GM19452 (cell line): ENCODE measurements around the gene RFT1.
"Not testable (repeated sequence)": the region's sequence is repeated elsewhere in the genome, so short reads cannot be mapped to it uniquely, and the experiment has no call there.

ENCODE experiments used
- ATAC-seq: cut with Tn5 transposase; IDR thresholded peaks from one replicate; pipeline ENCODE4 v1.9.1; 2021; ENCODE audit not compliant: unreplicated experiment

Gene RFT1

DNA sequence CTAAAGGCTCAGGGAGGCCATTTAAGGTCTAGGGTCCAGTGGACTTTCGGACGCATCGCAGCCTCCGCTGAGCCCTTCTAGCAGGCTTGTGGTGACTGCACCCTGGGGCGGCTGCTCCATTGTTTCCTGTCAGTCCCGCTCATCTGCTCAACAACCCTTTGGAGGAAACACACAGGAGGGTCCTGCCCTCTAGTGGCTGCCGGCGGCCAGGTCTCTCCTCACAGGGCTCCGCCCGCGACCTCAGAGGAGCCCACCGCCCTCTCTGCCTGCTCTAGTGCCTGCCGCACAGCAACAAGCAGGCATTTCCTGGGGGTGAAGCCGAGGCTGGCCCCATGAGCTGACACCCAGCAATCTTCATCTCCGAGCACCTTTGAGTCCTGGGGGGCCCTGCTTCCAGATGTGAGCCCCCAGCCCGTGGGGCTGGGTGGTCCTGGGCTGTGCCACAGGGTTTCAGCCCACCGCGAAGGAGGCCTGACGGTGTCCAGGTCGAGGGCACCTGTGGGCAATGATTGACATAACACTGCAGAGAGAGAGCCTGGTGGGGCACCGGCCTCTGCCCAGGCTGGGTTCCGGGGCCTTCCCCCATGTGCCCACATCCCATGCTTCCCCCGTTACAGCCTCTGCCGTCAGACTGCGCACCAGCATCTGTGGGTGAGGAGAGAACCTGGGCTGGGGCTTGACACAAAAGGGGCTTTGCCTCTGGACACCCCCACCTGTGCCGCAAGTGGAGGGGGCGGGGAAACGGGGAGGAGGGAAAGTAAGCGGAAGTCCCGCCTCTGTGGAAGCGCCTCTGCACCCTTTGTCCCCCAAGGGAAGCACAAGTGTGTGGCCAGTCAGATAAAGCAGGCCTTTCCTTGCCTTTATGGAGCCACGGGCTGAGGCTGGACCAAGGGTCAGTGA, 57.3 kb downstream of the RFT1 start:
- peak; percentile 73 for ATAC-seq

GRCh38 chr3:53071882-53072431, 58.3 kb downstream of the RFT1 start:
- ATAC-seq, result no peak

- no peak for ATAC-seq
Observed at GRCh38 chr3:53069422-53070068, 60.7 kb downstream of the RFT1 start.

- ATAC-seq, result no peak
Observed at GRCh38 chr3:53068176-53068575, 62.1 kb downstream of the RFT1 start.

DNA sequence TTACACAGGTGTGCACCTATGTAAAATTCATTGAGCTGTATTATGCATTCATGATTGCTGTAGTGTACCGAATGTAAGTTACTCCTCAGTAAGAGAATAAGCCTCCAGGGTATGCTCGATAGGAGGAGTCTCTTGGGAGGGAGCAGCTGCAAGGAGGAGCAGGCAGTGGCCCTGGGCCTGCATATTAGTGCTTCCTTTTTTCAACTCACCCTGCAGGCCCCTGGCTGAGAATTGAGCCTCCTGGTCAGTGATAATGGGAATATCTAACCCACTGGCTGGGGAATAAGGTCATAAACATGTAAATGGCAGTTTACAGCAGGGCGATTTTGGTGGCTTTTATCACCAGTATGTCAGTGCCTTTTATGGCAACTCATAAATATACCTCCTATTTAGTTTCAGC, 62.7 kb downstream of the RFT1 start:
- ATAC-seq, result no peak

DNA sequence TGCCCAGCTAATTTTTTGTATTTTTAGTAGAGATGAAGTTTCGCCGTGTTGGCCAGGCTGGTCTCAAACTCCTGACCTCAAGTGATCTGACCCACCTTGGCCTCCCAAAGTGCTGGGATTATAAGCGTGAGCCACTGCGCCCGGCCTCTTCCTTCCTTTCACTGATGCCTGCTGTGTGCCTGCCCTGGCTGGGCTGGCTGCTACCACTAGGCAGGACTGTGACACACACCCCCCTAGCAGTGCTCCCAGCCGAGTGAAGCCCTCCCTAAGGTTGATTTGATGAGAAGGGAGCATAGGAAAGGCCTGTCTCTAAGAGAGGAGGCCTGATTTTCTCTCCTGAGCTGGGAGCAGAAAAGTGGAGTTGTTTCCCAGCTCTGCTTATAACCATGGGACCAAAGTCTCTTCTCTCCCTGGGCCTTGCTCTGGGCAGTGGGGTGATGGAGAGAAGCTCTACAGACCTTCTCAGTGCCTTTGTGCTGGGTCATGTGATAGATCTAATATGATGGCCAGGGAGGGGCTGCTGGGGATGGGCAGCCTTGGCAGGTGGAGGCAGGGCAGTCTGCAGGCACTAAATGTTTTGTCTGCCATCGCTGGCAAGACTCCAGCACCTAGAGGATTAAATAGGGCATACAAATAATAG, 64.3 kb downstream of the RFT1 start:
- no peak for ATAC-seq

DNA sequence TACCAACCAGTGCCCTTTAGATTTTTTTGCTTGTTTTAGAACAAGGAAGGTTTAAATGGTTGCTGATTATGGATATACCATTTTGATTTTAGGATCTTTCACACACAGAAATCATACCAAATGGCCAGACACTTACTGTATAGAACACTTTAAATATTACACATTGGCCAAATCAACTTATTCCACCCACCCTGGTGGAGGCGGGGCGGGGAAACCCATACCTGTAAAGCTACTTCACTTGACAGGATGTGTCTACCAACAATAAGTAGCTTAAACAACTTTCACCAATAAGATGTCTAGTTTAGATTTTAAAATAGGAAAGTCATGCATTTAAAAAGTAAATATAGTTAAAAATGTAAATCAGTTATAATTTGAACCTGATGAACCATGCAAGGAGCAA, 67.3 kb downstream of the RFT1 start:
- ATAC-seq, result no peak

DNA sequence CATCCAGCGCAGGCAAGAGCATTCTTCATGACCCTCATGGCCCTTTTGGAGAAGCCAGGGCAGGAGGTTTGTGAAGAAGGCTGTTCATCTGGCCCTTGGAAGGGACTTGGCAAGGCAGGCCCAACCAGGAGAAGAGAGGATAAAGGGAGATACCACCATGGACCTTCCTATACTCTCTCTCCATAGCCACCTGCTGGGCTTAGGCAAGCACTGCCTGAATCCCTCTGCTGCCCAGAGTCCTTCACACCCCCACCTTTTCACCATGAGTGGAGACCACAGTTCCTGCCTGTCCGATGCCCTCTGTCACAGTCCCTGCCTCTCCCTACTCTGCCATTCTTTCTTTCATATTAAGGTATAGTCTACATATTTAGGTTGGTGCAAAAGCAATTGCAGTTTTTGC, 73.8 kb downstream of the RFT1 start:
- ATAC-seq, result no peak

- ATAC-seq, result not testable (repeated sequence)
Observed at GRCh38 chr3:53054233-53054632, 76.0 kb downstream of the RFT1 start.

- no peak for ATAC-seq
Observed at GRCh38 chr3:53051929-53052328, 78.3 kb downstream of the RFT1 start.

- no peak for ATAC-seq
Observed at GRCh38 chr3:53049987-53050386, 80.2 kb downstream of the RFT1 start.

- peak; percentile 43 for ATAC-seq
Observed at GRCh38 chr3:53046171-53047170, 83.8 kb downstream of the RFT1 start.

GRCh38 chr3:53045518-53046170, 84.6 kb downstream of the RFT1 start, which contains the start of gene SFMBT1:
Gene SFMBT1, minus strand, starts transcription at chr3:53046073. Its CDS starts 76,945 bp downstream, at chr3:52969128.
- peak; percentile 36 for ATAC-seq

GRCh38 chr3:53044711-53045517, 85.3 kb downstream of the RFT1 start:
- ATAC-seq, result no peak

- no peak for ATAC-seq
Observed at GRCh38 chr3:53044371-53044710, 85.9 kb downstream of the RFT1 start.

DNA sequence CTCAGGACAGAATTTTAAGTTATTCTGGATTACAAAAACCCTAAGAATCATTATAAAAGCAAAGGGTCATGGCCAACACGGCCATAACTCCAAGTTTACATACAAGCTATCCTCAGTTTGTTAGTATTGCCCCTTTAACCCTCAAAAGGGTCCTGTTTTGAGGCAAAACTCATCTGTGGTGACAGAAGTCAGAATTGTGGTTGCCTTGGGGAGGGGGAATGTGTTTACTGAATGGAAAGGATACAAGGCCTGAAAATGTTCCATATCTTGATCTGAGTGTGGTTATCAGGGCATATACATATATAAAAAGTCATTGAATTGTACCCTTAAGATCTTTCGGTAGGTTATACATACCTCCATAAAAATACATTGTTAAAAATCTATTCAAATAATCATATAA, 86.5 kb downstream of the RFT1 start:
- no peak for ATAC-seq

DNA sequence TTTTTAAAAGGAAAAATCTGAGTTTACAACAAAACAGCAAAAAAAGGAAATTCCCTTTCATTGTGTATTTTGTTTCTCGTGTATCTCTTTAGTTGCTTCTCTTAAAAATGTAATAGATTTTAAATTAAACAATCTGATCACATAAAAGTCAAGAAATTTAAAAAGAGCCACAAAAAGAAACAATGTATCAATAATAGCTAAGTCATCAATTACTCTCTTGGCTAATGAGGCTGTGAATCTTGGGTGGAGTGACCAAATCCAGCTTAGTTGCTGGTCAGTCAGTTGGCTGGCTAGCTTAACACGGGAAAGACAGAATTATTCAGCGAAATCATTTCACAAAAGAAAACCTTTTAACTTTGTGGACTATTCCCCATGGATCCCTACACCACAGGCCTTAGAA, 87.6 kb downstream of the RFT1 start:
- no peak for ATAC-seq

DNA sequence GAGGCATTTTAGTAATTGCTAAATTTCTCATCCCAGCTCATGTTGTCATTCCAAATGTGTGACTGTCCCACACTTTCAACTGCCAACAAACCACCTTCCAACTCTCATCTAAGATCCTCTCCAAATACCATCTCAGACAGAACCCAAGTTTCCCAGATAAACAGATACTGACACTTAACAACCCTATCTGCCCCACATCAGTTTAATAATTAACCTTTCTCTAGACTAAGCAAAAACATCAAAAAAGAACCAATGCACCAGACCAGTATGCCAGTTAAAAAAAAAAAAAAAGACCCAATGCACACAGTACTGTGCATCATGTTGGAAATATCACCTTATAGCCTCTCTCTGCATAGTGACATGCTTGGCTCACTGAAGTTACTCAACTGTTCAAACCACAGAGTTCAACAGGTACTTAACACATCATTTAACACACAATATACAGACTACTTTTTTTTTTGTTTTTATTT, 89.8 kb downstream of the RFT1 start:
- ATAC-seq, result no peak

- ATAC-seq, result no peak
Observed at GRCh38 chr3:53039376-53039752, 90.9 kb downstream of the RFT1 start.
